ENCODE results near the gene POMGNT2. TPM values are rescaled to one million over a fixed set of nuclear protein-coding genes. Genes with fewer than 3 reads are reported as not detected.

The POMGNT2 gene
- 14.5 TPM for total RNA-seq

DNA sequence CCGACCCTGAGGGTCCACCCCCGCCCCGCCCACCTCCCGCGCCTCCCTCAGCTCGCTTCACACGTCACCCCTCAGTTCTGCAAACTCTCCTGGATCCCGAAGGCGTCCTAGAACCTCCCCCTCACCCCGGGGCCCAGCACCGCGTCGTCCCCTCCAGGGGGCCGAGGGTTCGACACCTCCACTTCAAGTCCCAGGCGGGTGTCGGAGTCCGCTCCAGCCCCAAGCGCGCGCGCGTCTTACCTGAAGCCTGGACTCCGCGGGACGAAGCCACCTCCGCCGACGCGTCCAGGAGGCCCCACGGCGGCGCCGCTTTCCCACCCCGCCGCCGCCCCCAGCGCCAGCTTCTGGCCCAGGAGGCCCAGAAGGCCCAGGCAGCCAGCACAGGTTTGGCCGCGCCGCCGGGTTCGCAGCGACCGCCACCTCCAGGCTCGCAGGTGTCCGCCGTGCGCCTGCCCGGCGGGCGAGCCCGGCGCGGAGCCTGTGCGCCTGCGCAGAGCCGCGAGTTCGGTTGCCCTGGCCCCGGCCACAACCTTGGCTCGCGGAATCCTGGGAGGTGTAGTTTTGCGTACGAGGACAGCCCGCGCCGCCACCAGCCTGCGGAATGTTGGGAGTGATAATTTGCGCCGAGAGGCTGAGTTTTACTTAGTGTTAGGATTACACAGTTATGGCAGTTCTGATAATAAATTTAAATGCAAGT, at the start of gene POMGNT2:
Gene POMGNT2 (minus strand): TSS at position 484 of the 697 bp plus-strand sequence. CDS start 24,648 bp downstream, outside the sequence.
- TF ChIP-seq, protein P1, sequence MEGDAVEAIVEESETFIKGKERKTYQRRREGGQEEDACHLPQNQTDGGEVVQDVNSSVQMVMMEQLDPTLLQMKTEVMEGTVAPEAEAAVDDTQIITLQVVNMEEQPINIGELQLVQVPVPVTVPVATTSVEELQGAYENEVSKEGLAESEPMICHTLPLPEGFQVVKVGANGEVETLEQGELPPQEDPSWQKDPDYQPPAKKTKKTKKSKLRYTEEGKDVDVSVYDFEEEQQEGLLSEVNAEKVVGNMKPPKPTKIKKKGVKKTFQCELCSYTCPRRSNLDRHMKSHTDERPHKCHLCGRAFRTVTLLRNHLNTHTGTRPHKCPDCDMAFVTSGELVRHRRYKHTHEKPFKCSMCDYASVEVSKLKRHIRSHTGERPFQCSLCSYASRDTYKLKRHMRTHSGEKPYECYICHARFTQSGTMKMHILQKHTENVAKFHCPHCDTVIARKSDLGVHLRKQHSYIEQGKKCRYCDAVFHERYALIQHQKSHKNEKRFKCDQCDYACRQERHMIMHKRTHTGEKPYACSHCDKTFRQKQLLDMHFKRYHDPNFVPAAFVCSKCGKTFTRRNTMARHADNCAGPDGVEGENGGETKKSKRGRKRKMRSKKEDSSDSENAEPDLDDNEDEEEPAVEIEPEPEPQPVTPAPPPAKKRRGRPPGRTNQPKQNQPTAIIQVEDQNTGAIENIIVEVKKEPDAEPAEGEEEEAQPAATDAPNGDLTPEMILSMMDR (IDR thresholded peaks at IDR 0.05): no peak
- Histone ChIP-seq H3K27me3 (no peaks in the 10 kb centered on the region), H3K36me3 (no peaks in the 10 kb centered on the region), H3K4me1 (peaks cover 3 to 8% of the 10 kb centered on the region in 2 donors), H3K27ac (peak within 1 kb of the TSS in 1 of 2 donors; percentile 59), H3K4me3 (peak within 1 kb of the TSS; percentile 76 to 98), H3K9me3 (no peaks in the 10 kb centered on the region)
- intact Hi-C loops (cut with DNase I): loop anchor here (2.0 to 5.0 kb wide), 4 partner anchors 103 to 181 kb away; partner anchors contain the start of genes GASK1A and SNRK
- DNase-seq (ENCODE audit: low spot score in 2 of 2): peak; percentile 45 to 91

GRCh38 chr3:43154980-43155379, 49.1 kb upstream of the POMGNT2 start:
- Histone ChIP-seq H3K27me3 (no peaks in the 10 kb centered on the region), H3K36me3 (no peaks in the 10 kb centered on the region), H3K27ac (no peak overlapping the region), H3K4me1 (no peaks in the 10 kb centered on the region), H3K9me3 (no peaks in the 10 kb centered on the region), H3K4me3 (no peak overlapping the region)
- TF ChIP-seq, protein P1 (IDR thresholded peaks at IDR 0.05): no peak
- intact Hi-C loops (cut with DNase I): loop anchor here (1.0 kb wide), 1 partner anchor 194 kb away; no protein-coding TSS in a partner anchor
- DNase-seq (ENCODE audit: low spot score in 2 of 2): no peak

DNA sequence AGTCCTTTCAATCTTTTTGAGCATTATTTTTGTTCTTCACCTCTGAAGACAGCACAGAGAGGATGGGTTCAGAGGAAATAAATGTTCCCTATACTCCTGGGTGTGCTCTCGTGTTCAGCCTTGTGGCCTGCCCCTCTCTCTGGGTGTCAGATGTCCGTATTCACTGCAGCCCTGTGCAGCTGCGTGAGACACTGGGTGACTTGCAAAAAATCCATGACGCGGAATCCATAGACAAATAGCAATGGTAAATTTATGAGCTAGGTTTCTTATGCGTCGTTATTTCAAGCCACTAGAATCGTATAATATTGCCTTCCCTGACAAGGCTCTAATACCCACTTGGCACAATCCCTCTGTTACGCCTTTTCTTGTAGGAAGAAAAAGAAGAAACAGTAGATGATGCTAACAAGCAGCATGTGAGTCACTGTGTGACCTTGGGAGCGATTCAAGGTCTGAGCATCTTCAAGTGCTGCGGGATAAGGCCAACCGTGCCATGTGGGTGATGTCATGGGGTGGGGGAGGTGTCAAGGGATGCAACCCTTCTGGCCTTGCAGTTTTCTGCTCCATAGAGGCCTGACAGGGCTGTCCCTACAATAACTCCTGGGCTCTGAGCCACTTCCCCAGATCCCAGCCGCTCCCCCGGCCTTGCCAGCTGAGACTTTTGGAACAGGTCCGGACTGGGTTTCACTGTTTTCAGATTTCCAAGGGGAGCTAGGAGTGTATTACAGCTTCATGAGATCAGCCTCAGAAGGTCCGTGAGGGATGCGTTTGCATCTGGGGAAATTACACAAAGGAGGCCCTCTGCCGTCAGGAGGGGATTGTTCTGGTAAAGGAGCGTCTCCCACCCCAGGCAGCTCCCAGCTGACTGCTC, 47.6 kb upstream of the POMGNT2 start:
- intact Hi-C loops (cut with DNase I): no loop called here
- TF ChIP-seq, protein P1 (IDR thresholded peaks at IDR 0.05): no peak
- Histone ChIP-seq H3K4me3 (no peak overlapping the region), H3K36me3 (no peaks in the 10 kb centered on the region), H3K4me1 (no peaks in the 10 kb centered on the region), H3K27ac (no peak overlapping the region), H3K27me3 (no peaks in the 10 kb centered on the region), H3K9me3 (no peaks in the 10 kb centered on the region)
- DNase-seq (ENCODE audit: low spot score in 2 of 2): peak in 1 of 2 donors; percentile 72

DNA sequence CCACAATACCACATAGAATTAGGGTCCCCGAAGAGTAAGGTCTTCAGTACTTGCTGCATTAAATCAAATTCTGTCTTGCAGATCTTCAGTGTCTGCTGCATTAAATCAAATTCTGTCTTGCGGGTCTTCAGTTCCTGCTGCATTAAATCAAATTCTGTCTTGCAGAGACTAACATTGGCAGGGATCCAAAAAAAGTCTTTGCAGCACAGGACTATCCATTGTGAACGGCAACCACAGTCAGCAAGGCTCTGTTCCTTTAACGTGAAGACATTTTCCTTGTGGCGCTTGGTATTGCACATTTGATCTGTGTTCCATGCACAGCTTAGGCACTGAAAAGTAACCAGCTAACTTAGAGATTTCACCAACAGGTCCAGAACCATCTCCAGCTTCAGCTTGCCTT, 46.8 kb upstream of the POMGNT2 start:
- intact Hi-C loops (cut with DNase I): no loop called here

GRCh38 chr3:43148033-43148432, 42.2 kb upstream of the POMGNT2 start:
- no peak overlapping the region for H3K4me3 ChIP-seq
- intact Hi-C loops (cut with DNase I): no loop called here
- TF ChIP-seq, protein P1 (IDR thresholded peaks at IDR 0.05): no peak
- H3K27me3 ChIP-seq: no peaks in the 10 kb centered on the region
- no peak for DNase-seq (ENCODE audit: low spot score in 2 of 2)
- no peaks in the 10 kb centered on the region for H3K36me3 ChIP-seq
- no peaks in the 10 kb centered on the region for H3K4me1 ChIP-seq
- no peak overlapping the region for H3K27ac ChIP-seq
- no peaks in the 10 kb centered on the region for H3K9me3 ChIP-seq

More for the DNA sequence above, 46.8 kb upstream of the POMGNT2 start:
- no peaks in the 10 kb centered on the region for H3K36me3 ChIP-seq
- no peak overlapping the region for H3K4me3 ChIP-seq
- no peaks in the 10 kb centered on the region for H3K4me1 ChIP-seq
- TF ChIP-seq, protein P1 (IDR thresholded peaks at IDR 0.05): no peak
- H3K27ac ChIP-seq: no peak overlapping the region
- no peak for DNase-seq (ENCODE audit: low spot score in 2 of 2)
- H3K27me3 ChIP-seq: no peaks in the 10 kb centered on the region
- H3K9me3 ChIP-seq: no peaks in the 10 kb centered on the region

All from ascending aorta (tissue), 2 donors.